H9 (cell line): Measurements from ENCODE around the gene PPP1R13B. TPM values are rescaled to one million over a fixed set of nuclear protein-coding genes. Genes with fewer than 3 reads are reported as not detected.

Source experiments
- DNase-seq: peaks from one replicate; pipeline ENCODE4 v3.0.0-alpha.2; 2017
- H2AFZ ChIP-seq: one replicate; pipeline ENCODE4 v1.6.1; 2013; ENCODE audit warnings: mild to moderate bottlenecking, low read length, control low read depth, moderate library complexity
- H2AK5ac ChIP-seq: 2 replicates; pipeline ENCODE4 v1.6.1; 2013; ENCODE audit warnings: low read length, control low read depth, mixed read lengths; ENCODE audit not compliant: insufficient read length
- H2BK120ac ChIP-seq: one replicate; pipeline ENCODE4 v1.6.1; 2013; ENCODE audit warnings: low read depth, mild to moderate bottlenecking, low read length, control low read depth, inconsistent platforms; ENCODE audit not compliant: poor library complexity, severe bottlenecking
- H2BK12ac ChIP-seq: 2 replicates; pipeline ENCODE4 v1.6.1; 2013; ENCODE audit warnings: low read length, control low read depth, mixed read lengths, low read depth; ENCODE audit not compliant: insufficient read length
- H2BK15ac ChIP-seq: 2 replicates; pipeline ENCODE4 v1.6.1; 2013; ENCODE audit warnings: low read depth, low read length, control low read depth
- H2BK20ac ChIP-seq: one replicate; pipeline ENCODE4 v1.6.1; 2013; ENCODE audit warnings: low read depth, mild to moderate bottlenecking, low read length, control low read depth, inconsistent platforms; ENCODE audit not compliant: poor library complexity, severe bottlenecking
- H2BK5ac ChIP-seq: 2 replicates; pipeline ENCODE4 v1.6.1; 2013; ENCODE audit warnings: low read length, control low read depth, mixed read lengths; ENCODE audit not compliant: insufficient read length
- H3K14ac ChIP-seq: 2 replicates; pipeline ENCODE4 v1.6.1; 2013; ENCODE audit warnings: low read length, control low read depth; ENCODE audit not compliant: insufficient read depth
- H3K18ac ChIP-seq: 2 replicates; pipeline ENCODE4 v1.6.1; 2013; ENCODE audit warnings: low read depth, mild to moderate bottlenecking, mixed read lengths, low read length, control low read depth; ENCODE audit not compliant: insufficient read length
- H3K23ac ChIP-seq: 2 replicates; pipeline ENCODE4 v1.6.1; 2013; ENCODE audit warnings: low read length, control low read depth, mixed read lengths, low read depth; ENCODE audit not compliant: insufficient read length
- H3K23me2 ChIP-seq: 2 replicates; pipeline ENCODE4 v1.6.1; 2013; ENCODE audit warnings: low read depth, mild to moderate bottlenecking, mixed read lengths, low read length, control low read depth; ENCODE audit not compliant: insufficient read length, poor library complexity, severe bottlenecking
- H3K27ac ChIP-seq: 2 replicates; pipeline ENCODE4 v1.5.1; 2013; ENCODE audit warnings: low read length, control low read depth, mixed read lengths, low read depth; ENCODE audit not compliant: insufficient read length
- H3K27me3 ChIP-seq: 2 replicates; pipeline ENCODE4 v1.6.1; 2013; ENCODE audit warnings: low read length, control low read depth, inconsistent platforms; ENCODE audit not compliant: insufficient read depth
- H3K4ac ChIP-seq: 2 replicates; pipeline ENCODE4 v1.6.1; 2013; ENCODE audit warnings: low read depth, mild to moderate bottlenecking, control low read depth, inconsistent platforms, low read length, moderate library complexity
- H3K4me1 ChIP-seq: 2 replicates; pipeline ENCODE4 v1.6.1; 2013; ENCODE audit warnings: low read length, control low read depth, inconsistent platforms; ENCODE audit not compliant: insufficient read depth
- H3K4me2 ChIP-seq: 2 replicates; pipeline ENCODE4 v1.6.1; 2013; ENCODE audit warnings: low read length, control low read depth, mixed read lengths; ENCODE audit not compliant: insufficient read length, insufficient read depth
- H3K56ac ChIP-seq: 2 replicates; pipeline ENCODE4 v1.6.1; 2013; ENCODE audit warnings: low read depth, mild to moderate bottlenecking, mixed read lengths, low read length, control low read depth; ENCODE audit not compliant: insufficient read length
- H3K79me1 ChIP-seq: 2 replicates; pipeline ENCODE4 v1.6.1; 2013; ENCODE audit warnings: low read depth, mild to moderate bottlenecking, moderate library complexity, low read length, control low read depth, inconsistent platforms; ENCODE audit not compliant: insufficient read depth, poor library complexity, severe bottlenecking
- H3K79me2 ChIP-seq: 2 replicates; pipeline ENCODE4 v1.6.1; 2013; ENCODE audit warnings: low read length, control low read depth, inconsistent platforms; ENCODE audit not compliant: insufficient read depth
- H3K9ac ChIP-seq: 2 replicates; pipeline ENCODE4 v1.6.1; 2013; ENCODE audit warnings: low read length, control low read depth, mixed read lengths; ENCODE audit not compliant: insufficient read length; ENCODE audit errors: extremely low read depth
- H3K9me3 ChIP-seq: one replicate; pipeline ENCODE4 v1.6.1; 2013; ENCODE audit warnings: low read depth, low read length, inconsistent platforms; ENCODE audit not compliant: control insufficient read depth
- H3T11ph ChIP-seq: one replicate; pipeline ENCODE4 v1.6.1; 2013; ENCODE audit warnings: mild to moderate bottlenecking, low read length, control low read depth, inconsistent platforms
- H4K20me1 ChIP-seq: one replicate; pipeline ENCODE4 v1.6.1; 2013; ENCODE audit not compliant: control insufficient read depth, insufficient read length, insufficient read depth
- H4K5ac ChIP-seq: 2 replicates; pipeline ENCODE4 v1.6.1; 2013; ENCODE audit warnings: low read depth, mild to moderate bottlenecking, mixed read lengths, low read length, control low read depth; ENCODE audit not compliant: insufficient read length
- H4K8ac ChIP-seq: replicated peaks from 2 replicates; pipeline ENCODE4 v1.6.1; 2013; ENCODE audit warnings: low read length, control low read depth, mixed read lengths, low read depth; ENCODE audit not compliant: insufficient read length
- H4K91ac ChIP-seq: 2 replicates; pipeline ENCODE4 v1.6.1; 2013; ENCODE audit warnings: low read depth, mild to moderate bottlenecking, moderate library complexity, mixed read lengths, low read length, control low read depth; ENCODE audit not compliant: insufficient read length
- H3K27ac Mint-ChIP-seq, 3 experiments: 2 replicates in 2 of 3; 3 replicates in 1 of 3; pipeline ENCODE4 v1.8.0; 2020 to 2021; ENCODE audit warnings: mixed read lengths in 3 of 3, mild to moderate bottlenecking in 1 of 3, moderate library complexity in 1 of 3
- H3K27me3 Mint-ChIP-seq: 2 replicates; pipeline ENCODE4 v1.8.0; 2021; ENCODE audit warnings: low read depth, mild to moderate bottlenecking, moderate library complexity, mixed read lengths
- H3K36me3 Mint-ChIP-seq, 3 experiments: 2 replicates in 2 of 3; 3 replicates in 1 of 3; pipeline ENCODE4 v1.8.0; 2020 to 2021; ENCODE audit warnings: low read depth in 3 of 3, mixed read lengths in 3 of 3; ENCODE audit not compliant: insufficient read depth in 1 of 3
- H3K4me1 Mint-ChIP-seq, 2 experiments: 2 replicates each; pipeline ENCODE4 v1.8.0; 2020; ENCODE audit warnings: mixed read lengths in 2 of 2
- H3K4me3 Mint-ChIP-seq, 2 experiments: 2 replicates in 1 of 2; 3 replicates in 1 of 2; pipeline ENCODE4 v1.8.0; 2020 to 2021; ENCODE audit warnings: mild to moderate bottlenecking in 2 of 2, mixed read lengths in 2 of 2, moderate library complexity in 1 of 2
- H3K9me3 Mint-ChIP-seq, 2 experiments: 2 replicates in 1 of 2; 3 replicates in 1 of 2; pipeline ENCODE4 v1.8.0; 2020; ENCODE audit warnings: mild to moderate bottlenecking in 2 of 2, mixed read lengths in 2 of 2, moderate library complexity in 1 of 2
- CTCF ChIP-seq: fragments of 200-600 bp; sonication (generic); conservative IDR thresholded peaks from 3 replicates; pipeline ENCODE4 v1.8.0; 2021; ENCODE audit warnings: antibody characterized with exemption, mild to moderate bottlenecking
- WGBS: extraction: QIAGEN DNeasy Blood & Tissue Kit; methylation state at CpG from one replicate; pipeline ENCODE4 v1.1.7; 2013; ENCODE audit warnings: missing lambda C conversion rate, low lambda C conversion rate, mixed read lengths; ENCODE audit not compliant: insufficient read length; ENCODE audit errors: extremely low coverage; 5-methylcytosine and 5-hydroxymethylcytosine counted together
- total RNA-seq: library from RNA; stranded (reverse); gene quantifications from 2 replicates; pipeline ENCODE4 v1.2.1, GENCODE V29; 2021

The PPP1R13B gene
- total RNA-seq, 1 experiment from 2014 or later, result 6.0 TPM

GRCh38 chr14:103724116-103724515, 123.3 kb downstream of the PPP1R13B start:
- no peak overlapping the region for H3K18ac ChIP-seq
- no peak overlapping the region for H3K9ac ChIP-seq
- no peaks in the 10 kb centered on the region for H3K9me3 ChIP-seq
- no CpG with 5 or more reads among the region's 20 CpGs for WGBS
- no peak overlapping the region for H3K4me2 ChIP-seq
- Mint-ChIP-seq H3K27ac (no peak overlapping the region; a peak in 2 of 7 replicates), H3K4me3 (no peak overlapping the region), H3K4me1 (peaks cover 0 to 6% of the 10 kb centered on the region in 2 experiments; a peak in 1 of 4 replicates), H3K9me3 (no peaks in the 10 kb centered on the region), H3K27me3 (no peaks in the 10 kb centered on the region), H3K36me3 (peaks cover 0 to 9% (median 7%) of the 10 kb centered on the region in 3 experiments; a peak in 5 of 7 replicates)
- TF ChIP-seq CTCF, result no peak
- no peaks in the 10 kb centered on the region for H3K27me3 ChIP-seq
- no peak overlapping the region for H2AFZ ChIP-seq
- H2BK15ac ChIP-seq, result no peak overlapping the region
- H3K27ac ChIP-seq, result no peak overlapping the region
- H4K91ac ChIP-seq, result no peak overlapping the region
- H2BK20ac ChIP-seq, result no peak overlapping the region
- no peaks in the 10 kb centered on the region for H3K23me2 ChIP-seq
- H2BK12ac ChIP-seq, result no peak overlapping the region
- H2BK5ac ChIP-seq, result no peak overlapping the region
- H4K20me1 ChIP-seq, result no peaks in the 10 kb centered on the region
- no peak overlapping the region for H2BK120ac ChIP-seq
- no peaks in the 10 kb centered on the region; the same call in 1 of the 2 replicates for H3K4me1 ChIP-seq
- H3K56ac ChIP-seq, result no peak overlapping the region
- no peak for DNase-seq
- H3K79me2 ChIP-seq, result no peaks in the 10 kb centered on the region; the same call in 1 of the 2 replicates
- no peak overlapping the region for H3K23ac ChIP-seq
- H4K5ac ChIP-seq, result no peak overlapping the region
- H2AK5ac ChIP-seq, result no peak overlapping the region
- no peak overlapping the region for H4K8ac ChIP-seq
- peaks cover 7% of the 10 kb centered on the region for H3K79me1 ChIP-seq
- H3T11ph ChIP-seq, result no peak overlapping the region
- H3K4ac ChIP-seq, result no peak overlapping the region
- H3K14ac ChIP-seq, result no peak overlapping the region
